Smooth muscle cell (in vitro differentiated cells): ENCODE results near the gene ASPSCR1. TPM values are rescaled to one million over a fixed set of nuclear protein-coding genes. Genes with fewer than 3 reads are reported as not detected.

Source experiments
- DNase-seq: peaks from one replicate; lab custom pipeline; 2025; ENCODE audit not compliant: unreplicated experiment; lab: John Stamatoyannopoulos, UW
- H2AFZ ChIP-seq: fragments of 200-600 bp; sonication (generic); 2 replicates; pipeline ENCODE4 v1.6.0; 2016; ENCODE audit warnings: antibody characterized with exemption, low read depth, mild to moderate bottlenecking
- H3F3A ChIP-seq: fragments of 200-600 bp; sonication (generic); 2 replicates; pipeline ENCODE4 v1.6.0; 2017; ENCODE audit warnings: antibody characterized with exemption, low read depth
- H3K27ac ChIP-seq: fragments of 200-600 bp; sonication (generic); 2 replicates; pipeline ENCODE4 v1.5.1; 2016; ENCODE audit warnings: low read depth, mild to moderate bottlenecking
- H3K27me3 ChIP-seq: fragments of 200-600 bp; sonication (generic); 2 replicates; pipeline ENCODE4 v1.6.1; 2016; ENCODE audit warnings: low read depth, mild to moderate bottlenecking
- H3K36me3 ChIP-seq: fragments of 200-600 bp; sonication (generic); 2 replicates; pipeline ENCODE4 v1.5.1; 2016; ENCODE audit warnings: low read depth
- H3K4me1 ChIP-seq: fragments of 200-600 bp; sonication (generic); 2 replicates; pipeline ENCODE4 v1.5.1; 2016; ENCODE audit warnings: low read depth
- H3K4me2 ChIP-seq: fragments of 200-600 bp; sonication (generic); 2 replicates; pipeline ENCODE4 v1.6.0; 2016; ENCODE audit warnings: mild to moderate bottlenecking
- H3K4me3 ChIP-seq: fragments of 200-600 bp; sonication (generic); 2 replicates; pipeline ENCODE4 v1.5.1; 2016; ENCODE audit warnings: mild to moderate bottlenecking
- H3K79me2 ChIP-seq: fragments of 200-600 bp; sonication (generic); 2 replicates; pipeline ENCODE4 v1.6.0; 2016; ENCODE audit warnings: low read depth, mild to moderate bottlenecking
- H3K9ac ChIP-seq: fragments of 200-600 bp; sonication (generic); 2 replicates; pipeline ENCODE4 v1.6.0; 2016; ENCODE audit warnings: low read depth
- H3K9me3 ChIP-seq: fragments of 200-600 bp; sonication (generic); replicated peaks from 2 replicates; pipeline ENCODE4 v1.5.1; 2016; ENCODE audit warnings: low read depth
- H4K20me1 ChIP-seq: fragments of 200-600 bp; sonication (generic); 2 replicates; pipeline ENCODE4 v1.6.0; 2016; ENCODE audit warnings: low read depth
- WGBS: methylation state at CpG from one replicate; pipeline ENCODE4 v1.1.7; 2016; ENCODE audit warnings: low lambda C conversion rate; 5-methylcytosine and 5-hydroxymethylcytosine counted together
- polyA plus RNA-seq: library from polyadenylated mRNA; unstranded; fragments of >200 nt; fragmentation: Nextera tagmentation; extraction: Ambion mirVana; gene quantifications from 2 replicates; pipeline ENCODE4 v1.2.1, GENCODE V29; 2016
- total RNA-seq: library from RNA; depleted of rRNA; stranded (reverse); fragments of >200 nt; gene quantifications from 2 replicates; pipeline ENCODE4 v1.2.3, GENCODE V29; 2014
- TF ChIP-seq, protein P1 (sequence below): fragments of 200-600 bp; sonication (generic); IDR thresholded peaks from 2 replicates; pipeline ENCODE4 v1.5.1; 2017; ENCODE audit warnings: borderline replicate concordance, mild to moderate bottlenecking, antibody characterized with exemption; ENCODE audit not compliant: insufficient read depth, poor library complexity, severe bottlenecking

ASPSCR1 gene
- total and polyA plus RNA-seq, 2 experiments from 2014 or later, result 28.4 to 44.0 TPM

DNA sequence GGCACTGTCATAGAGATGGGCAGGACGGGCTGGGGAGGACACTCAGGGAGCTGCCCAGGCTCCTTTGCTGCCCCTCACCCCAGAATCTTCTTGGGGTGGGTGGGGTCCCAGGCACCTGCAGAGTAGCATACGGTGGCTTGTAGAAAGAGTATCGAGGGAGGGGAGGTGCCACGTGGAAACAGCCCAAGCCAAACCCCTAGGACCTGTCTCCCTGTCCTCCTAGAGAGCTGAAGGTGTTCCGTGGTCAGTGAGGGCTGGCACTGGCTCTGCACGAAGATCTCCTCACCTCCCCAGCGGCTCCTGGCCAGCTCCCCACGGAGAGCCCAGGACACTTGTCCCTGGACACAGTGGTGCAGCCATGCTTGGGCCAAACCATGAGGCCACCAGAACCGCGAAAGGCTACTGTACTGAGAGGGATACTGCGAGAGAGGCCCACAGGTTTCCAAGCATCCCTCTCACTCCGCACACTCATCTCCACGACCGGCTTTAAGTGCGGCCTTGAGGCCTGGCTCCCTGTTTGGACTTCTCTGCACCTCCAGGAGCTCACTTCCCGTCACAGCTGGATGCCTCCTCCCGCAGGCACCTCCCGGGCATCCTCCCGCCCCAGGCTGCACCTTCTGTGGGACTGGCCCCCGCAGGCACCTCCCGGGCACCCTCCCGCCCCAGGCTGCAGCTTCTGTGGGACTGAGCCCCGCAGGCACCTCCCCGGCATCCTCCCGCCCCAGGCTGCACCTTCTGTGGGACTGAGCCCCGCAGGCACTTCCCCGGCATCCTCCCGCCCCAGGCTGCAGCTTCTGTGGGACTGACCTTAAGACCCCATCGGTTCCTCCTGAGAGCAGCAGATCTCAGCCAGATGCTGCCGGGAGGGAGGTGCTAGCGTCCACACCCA lies 47.9 kb upstream of the ASPSCR1 start:
- TF ChIP-seq, protein P1, sequence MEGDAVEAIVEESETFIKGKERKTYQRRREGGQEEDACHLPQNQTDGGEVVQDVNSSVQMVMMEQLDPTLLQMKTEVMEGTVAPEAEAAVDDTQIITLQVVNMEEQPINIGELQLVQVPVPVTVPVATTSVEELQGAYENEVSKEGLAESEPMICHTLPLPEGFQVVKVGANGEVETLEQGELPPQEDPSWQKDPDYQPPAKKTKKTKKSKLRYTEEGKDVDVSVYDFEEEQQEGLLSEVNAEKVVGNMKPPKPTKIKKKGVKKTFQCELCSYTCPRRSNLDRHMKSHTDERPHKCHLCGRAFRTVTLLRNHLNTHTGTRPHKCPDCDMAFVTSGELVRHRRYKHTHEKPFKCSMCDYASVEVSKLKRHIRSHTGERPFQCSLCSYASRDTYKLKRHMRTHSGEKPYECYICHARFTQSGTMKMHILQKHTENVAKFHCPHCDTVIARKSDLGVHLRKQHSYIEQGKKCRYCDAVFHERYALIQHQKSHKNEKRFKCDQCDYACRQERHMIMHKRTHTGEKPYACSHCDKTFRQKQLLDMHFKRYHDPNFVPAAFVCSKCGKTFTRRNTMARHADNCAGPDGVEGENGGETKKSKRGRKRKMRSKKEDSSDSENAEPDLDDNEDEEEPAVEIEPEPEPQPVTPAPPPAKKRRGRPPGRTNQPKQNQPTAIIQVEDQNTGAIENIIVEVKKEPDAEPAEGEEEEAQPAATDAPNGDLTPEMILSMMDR, result no peak
- 92% methylated on average over 23 of the region's 31 CpGs for WGBS
- peak overlapping the region; percentile 96 for H3K4me2 ChIP-seq

DNA sequence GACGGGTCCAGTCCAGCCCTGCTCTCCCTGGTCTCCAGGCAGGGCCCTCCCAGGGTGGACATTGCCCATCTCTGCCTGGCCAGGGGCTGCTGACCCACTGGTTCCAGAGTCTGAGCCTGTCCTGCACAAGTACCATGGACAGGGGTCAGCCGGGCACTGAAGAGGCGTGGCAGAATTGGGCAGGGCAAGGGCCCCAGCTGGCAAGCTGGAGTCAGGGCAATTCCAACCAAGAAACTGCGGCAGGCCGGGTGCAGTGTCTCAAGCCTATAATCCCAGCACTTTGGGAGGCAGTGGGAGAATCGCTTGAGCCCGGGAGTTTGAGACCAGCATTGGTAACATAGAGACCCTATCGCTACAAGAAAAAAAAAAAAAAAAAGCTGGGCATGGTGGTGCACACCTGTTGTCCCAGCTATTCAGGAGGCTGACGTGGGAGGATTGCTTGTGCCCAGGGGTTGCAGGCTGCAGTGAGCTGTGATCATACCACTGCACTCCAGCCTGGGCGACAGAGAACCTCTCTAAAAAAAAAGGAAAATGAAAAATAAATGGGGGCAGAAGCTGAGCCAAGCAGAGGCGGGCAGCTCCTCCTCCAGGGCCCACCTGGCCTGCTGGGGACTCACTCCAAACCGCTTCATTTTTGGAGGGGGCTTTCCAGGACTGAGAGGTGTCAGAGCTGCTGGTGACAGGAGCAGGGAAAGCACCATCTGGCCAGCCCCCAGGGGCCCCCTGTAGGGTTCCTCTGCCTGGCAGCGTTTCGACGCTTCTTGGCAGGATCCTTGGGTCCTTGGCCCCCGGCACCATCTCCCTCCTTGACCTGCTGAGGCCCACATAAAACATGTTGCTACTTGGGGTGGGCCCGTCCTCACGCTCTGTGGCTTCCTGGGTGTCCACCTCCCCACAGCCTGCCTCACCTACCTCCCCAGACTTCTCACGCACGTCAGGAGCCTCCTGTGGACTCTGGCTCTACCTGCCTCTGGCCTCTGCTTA lies 47.0 kb upstream of the ASPSCR1 start:
- peaks cover 45% of the 10 kb centered on the region for H4K20me1 ChIP-seq
- H3K9me3 ChIP-seq, result no peaks in the 10 kb centered on the region
- H3K4me2 ChIP-seq, result no peak overlapping the region
- no peaks in the 10 kb centered on the region for H3K27me3 ChIP-seq
- TF ChIP-seq, protein P1, result no peak
- no peak overlapping the region for H3K9ac ChIP-seq
- no peak for DNase-seq
- peaks cover 18% of the 10 kb centered on the region for H3F3A ChIP-seq
- peaks cover 11% of the 10 kb centered on the region for H3K4me1 ChIP-seq
- no peaks in the 10 kb centered on the region for H3K36me3 ChIP-seq
- peaks cover 21% of the 10 kb centered on the region for H3K79me2 ChIP-seq
- H3K4me3 ChIP-seq, result no peak overlapping the region
- H2AFZ ChIP-seq, result no peak overlapping the region
- H3K27ac ChIP-seq, result no peak overlapping the region
- 90% methylated on average over 20 of the region's 20 CpGs for WGBS

More for the DNA sequence above, 47.9 kb upstream of the ASPSCR1 start:
- no peaks in the 10 kb centered on the region for H3K9me3 ChIP-seq
- H3K4me3 ChIP-seq, result peak overlapping the region; percentile 63
- peaks cover 18% of the 10 kb centered on the region for H3F3A ChIP-seq
- peaks cover 13% of the 10 kb centered on the region for H3K4me1 ChIP-seq
- no peak overlapping the region for H2AFZ ChIP-seq
- no peak overlapping the region for H3K9ac ChIP-seq
- no peak for DNase-seq
- no peak overlapping the region for H3K27ac ChIP-seq
- H3K27me3 ChIP-seq, result no peaks in the 10 kb centered on the region
- H3K79me2 ChIP-seq, result peaks cover 26% of the 10 kb centered on the region
- no peaks in the 10 kb centered on the region for H3K36me3 ChIP-seq
- peaks cover 45% of the 10 kb centered on the region for H4K20me1 ChIP-seq

DNA sequence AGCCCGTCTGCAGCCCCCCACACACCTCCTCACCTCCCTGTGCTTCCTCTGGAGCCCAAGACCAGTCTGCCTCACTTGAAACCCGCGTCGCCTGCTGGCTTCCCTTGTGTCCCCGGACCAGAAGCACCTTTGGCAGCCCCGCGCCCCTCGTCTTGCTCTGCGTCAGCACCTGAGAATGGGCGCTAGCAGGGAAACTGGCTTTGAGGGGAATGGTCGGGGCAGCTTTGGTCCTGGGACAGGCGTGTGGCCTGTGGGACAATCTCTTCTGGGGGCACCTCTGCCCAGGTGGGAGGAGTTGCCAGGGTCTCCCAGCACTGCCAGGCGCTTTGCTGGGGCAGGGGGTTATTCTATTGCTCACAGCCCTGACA lies 46.3 kb upstream of the ASPSCR1 start:
- no peaks in the 10 kb centered on the region for H3K27me3 ChIP-seq
- TF ChIP-seq, protein P1, result no peak
- H3K27ac ChIP-seq, result no peak overlapping the region
- no peaks in the 10 kb centered on the region for H3K9me3 ChIP-seq
- H4K20me1 ChIP-seq, result peaks cover 40% of the 10 kb centered on the region
- H3K4me1 ChIP-seq, result peaks cover 15% of the 10 kb centered on the region
- H3K4me2 ChIP-seq, result no peak overlapping the region
- H2AFZ ChIP-seq, result no peak overlapping the region
- peaks cover 18% of the 10 kb centered on the region for H3F3A ChIP-seq
- H3K36me3 ChIP-seq, result no peaks in the 10 kb centered on the region
- no peak overlapping the region for H3K4me3 ChIP-seq
- 79% methylated on average over 13 of the region's 13 CpGs for WGBS
- H3K79me2 ChIP-seq, result peaks cover 21% of the 10 kb centered on the region
- H3K9ac ChIP-seq, result no peak overlapping the region
- no peak for DNase-seq
